A549 treated with AZD2906 at 1 μM for 4 hours (cell line): ENCODE data around the gene SPNS2. TPM values are rescaled to one million over a fixed set of nuclear protein-coding genes. Genes with fewer than 3 reads are reported as not detected.

ENCODE experiments used
- total RNA-seq: library from RNA; stranded (reverse); fragments of 200-300 nt; extraction: Qiagen RNA extraction; gene quantifications from 5 replicates; pipeline ENCODE4 v1.2.3, GENCODE V29; 2022

SPNS2 gene, protein sequence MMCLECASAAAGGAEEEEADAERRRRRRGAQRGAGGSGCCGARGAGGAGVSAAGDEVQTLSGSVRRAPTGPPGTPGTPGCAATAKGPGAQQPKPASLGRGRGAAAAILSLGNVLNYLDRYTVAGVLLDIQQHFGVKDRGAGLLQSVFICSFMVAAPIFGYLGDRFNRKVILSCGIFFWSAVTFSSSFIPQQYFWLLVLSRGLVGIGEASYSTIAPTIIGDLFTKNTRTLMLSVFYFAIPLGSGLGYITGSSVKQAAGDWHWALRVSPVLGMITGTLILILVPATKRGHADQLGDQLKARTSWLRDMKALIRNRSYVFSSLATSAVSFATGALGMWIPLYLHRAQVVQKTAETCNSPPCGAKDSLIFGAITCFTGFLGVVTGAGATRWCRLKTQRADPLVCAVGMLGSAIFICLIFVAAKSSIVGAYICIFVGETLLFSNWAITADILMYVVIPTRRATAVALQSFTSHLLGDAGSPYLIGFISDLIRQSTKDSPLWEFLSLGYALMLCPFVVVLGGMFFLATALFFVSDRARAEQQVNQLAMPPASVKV
- total RNA-seq: 9.9 to 19.0 TPM (median 14.4 TPM) in 5 replicates

DNA sequence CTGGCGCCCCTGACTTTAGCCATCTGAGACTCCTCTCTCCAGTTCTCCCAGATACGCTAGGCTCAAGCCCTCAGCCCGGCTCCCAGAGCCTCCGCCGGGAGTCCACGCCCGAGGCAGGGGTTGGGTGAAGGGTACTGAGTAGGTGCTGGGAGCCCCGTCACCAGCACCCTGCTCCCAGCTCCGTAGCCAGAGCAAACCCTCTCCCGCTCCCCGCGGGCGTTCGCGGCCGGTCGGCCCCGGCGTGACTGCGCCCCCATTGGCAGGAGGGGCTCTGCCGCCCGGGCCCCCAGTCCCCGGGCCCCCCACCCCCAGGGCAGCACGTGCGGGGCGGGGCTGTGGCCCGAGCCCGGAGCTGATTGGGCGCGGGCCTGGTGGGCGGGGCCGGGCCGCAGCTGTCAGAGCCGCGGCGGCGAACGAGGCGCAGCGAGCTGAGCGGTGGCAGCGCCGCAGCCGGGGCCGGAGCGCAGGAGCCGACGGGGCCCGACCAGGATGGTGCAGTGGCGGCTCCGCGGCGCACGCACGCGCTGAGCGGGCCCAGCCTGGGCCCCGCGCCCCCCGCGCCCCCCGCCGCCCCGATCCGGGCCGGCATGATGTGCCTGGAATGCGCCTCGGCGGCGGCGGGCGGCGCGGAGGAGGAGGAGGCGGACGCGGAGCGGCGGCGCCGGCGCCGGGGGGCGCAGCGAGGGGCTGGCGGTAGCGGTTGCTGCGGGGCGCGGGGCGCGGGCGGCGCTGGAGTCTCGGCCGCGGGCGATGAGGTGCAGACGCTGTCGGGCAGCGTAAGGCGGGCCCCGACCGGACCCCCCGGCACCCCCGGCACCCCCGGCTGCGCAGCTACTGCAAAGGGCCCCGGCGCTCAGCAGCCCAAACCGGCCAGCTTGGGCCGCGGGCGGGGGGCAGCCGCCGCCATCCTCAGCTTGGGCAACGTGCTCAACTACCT lies at the start of gene SPNS2:
SPNS2 (plus strand) TSS at position 421 of the 937 bp plus-strand sequence; CDS start at position 588, 167 bp downstream.

DNA sequence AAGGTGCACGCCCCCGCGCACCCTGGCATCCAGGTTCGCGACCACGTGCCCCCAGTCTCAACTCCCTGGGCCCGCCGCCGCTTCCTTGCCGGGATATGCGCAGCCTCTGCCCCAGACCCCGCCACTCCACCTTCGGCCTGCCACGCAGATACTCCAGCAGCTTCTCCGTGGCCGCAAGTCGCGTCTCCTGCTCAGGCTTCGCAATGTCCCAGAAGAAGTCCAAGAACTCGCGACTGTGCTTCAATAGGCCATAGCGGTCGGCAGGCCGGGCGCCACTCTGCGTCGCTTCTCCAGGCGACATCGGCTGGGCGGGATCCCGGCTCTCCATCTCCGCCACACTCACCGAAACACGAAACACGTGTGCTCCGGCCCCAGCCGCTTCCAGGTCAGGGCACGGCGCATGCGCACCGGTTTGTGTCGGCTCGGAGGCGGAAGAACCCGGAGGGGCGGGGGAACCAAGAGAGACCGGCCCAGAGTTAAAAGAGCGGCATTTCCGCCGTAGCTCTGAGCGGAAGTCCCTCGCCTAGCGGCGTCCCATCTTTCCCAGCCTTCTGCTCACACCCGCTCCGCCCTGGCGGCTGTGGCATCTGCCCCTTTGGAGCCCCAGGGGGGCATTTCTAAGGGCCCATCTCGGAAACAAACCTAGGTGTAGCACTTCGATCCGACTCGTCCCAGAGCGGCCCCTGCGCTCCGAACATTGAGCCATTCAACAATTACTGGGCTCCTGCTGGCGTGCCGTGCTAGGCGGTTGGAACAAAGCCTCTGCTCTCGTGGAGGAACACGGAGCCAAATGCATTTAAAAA lies 56.5 kb downstream of the SPNS2 start, which contains the start of gene MYBBP1A:
MYBBP1A (minus strand) TSS at position 388 of the 803 bp plus-strand sequence; CDS start at position 328, 60 bp downstream.

DNA sequence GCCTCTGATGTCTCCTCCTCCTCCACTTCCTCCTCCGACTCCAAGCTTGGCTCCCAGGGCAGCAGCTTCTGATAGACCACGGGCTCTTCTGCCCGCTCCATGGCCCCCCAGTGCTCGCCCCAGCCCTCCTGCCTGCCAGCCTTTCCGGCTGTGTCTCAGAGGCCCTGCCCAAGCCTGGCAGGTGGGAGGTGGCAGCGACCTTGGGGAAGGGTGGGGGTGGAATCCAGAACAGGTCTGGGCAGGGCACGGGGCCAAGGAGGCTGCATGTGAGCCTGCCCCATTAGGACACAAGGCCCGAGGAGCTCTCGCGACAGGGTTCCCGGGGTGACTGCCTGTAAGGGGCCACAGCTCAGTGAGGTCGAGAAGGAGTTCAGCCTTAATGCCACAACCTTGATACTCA lies 61.7 kb downstream of the SPNS2 start, which contains the start of gene GGT6:
GGT6 (minus strand) TSS at position 157 of the 400 bp plus-strand sequence; CDS start at position 101, 56 bp downstream.

DNA sequence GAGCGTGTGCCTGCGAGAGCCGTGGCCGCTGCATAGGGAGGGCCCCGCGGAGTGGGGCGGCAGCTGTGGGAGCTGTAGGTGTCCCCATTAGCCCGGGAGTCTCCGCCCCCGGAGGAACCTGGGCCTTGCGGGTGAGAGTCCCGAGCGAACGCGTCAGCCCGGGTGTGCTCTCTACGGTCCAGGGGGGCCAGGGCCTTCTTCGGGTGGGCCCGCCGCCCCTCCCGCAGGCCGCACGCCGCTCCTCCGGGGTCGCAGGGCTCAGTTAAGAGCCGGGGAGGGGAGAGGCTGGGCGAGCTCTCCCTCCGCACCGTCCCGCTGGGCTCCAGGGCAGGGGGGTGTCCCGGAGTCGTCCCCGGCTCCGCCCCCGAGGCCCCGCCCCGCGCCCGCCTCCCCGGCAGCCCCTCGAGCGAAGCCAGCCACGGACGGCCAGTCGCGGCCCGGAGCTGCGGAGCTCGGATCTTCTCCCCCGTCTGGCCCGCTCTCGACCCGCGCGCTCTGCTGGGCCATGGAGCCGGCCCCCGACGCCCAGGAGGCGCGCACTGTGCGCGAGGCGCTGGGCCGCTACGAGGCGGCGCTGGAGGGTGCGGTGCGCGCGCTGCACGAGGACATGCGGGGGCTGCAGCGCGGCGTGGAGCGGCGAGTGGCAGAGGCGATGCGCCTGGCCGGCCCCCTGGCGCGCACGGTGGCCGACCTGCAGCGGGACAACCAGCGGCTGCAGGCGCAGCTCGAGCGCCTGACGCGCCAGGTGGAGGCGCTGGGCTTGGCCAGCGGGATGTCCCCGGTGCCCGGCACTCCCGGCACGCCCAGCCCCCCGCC lies 85.6 kb downstream of the SPNS2 start, which contains the start of gene SMTNL2:
SMTNL2 (plus strand) TSS at position 429 of the 816 bp plus-strand sequence; CDS start at position 506, 77 bp downstream.

Other genes starting within 250 kb of the SPNS2 start
- 27.7 to 32.7 TPM (median 29.5 TPM) in 5 replicates for gene ANKFY1, start 234.9 kb upstream of the SPNS2 start, total RNA-seq
- gene UBE2G1, start 132.2 kb upstream of the SPNS2 start, total RNA-seq: 76.3 to 84.6 TPM (median 81.2 TPM) in 5 replicates
- gene SPNS3, start 64.9 kb upstream of the SPNS2 start, total RNA-seq: 0.03 to 0.17 TPM (median 0.06 TPM) in 4 of 5 replicates, not detected in the other
- gene MYBBP1A, start 56.5 kb downstream of the SPNS2 start, total RNA-seq: 85.4 to 104 TPM (median 96.0 TPM) in 5 replicates
- gene GGT6, start 61.7 kb downstream of the SPNS2 start, total RNA-seq: not detected in 5 replicates
- gene SMTNL2, start 85.6 kb downstream of the SPNS2 start, total RNA-seq: 0.17 to 0.74 TPM (median 0.51 TPM) in 5 replicates
- 0.04 to 0.26 TPM (median 0.09 TPM) in 5 replicates for gene ALOX15, start 142.8 kb downstream of the SPNS2 start, total RNA-seq
- 61.4 to 74.7 TPM (median 73.3 TPM) in 5 replicates for gene PELP1, start 205.3 kb downstream of the SPNS2 start, total RNA-seq
- 45.4 to 63.2 TPM (median 52.9 TPM) in 5 replicates for gene ARRB2, start 211.8 kb downstream of the SPNS2 start, total RNA-seq
- gene MED11, start 232.5 kb downstream of the SPNS2 start, total RNA-seq: 39.6 to 43.6 TPM (median 40.6 TPM) in 5 replicates
- 0.28 to 0.48 TPM (median 0.40 TPM) in 5 replicates for gene ZMYND15, start 241.0 kb downstream of the SPNS2 start, total RNA-seq
- 12.9 to 17.1 TPM (median 15.5 TPM) in 5 replicates for gene CXCL16, start 241.0 kb downstream of the SPNS2 start, total RNA-seq